ENCODE results near the gene LARGE1.

Gene LARGE1

GRCh38 chr22:33674357-33674756 lies 245.9 kb downstream of the LARGE1 start:
- TF ChIP-seq CTCF (IDR thresholded peaks at IDR 0.05; ENCODE audit: low read depth, low read length): no peak
- DNase-seq (ENCODE audit: low read depth, low spot score): no peak
- in situ Hi-C loops (cut with HindIII; ENCODE audit: low sequenced_read_pairs): no loop called here
- H3K4me3 ChIP-seq (ENCODE audit: low read depth, low read length): no peak overlapping the region

- TF ChIP-seq CTCF (IDR thresholded peaks at IDR 0.05; ENCODE audit: low read depth, low read length): no peak
- in situ Hi-C loops (cut with HindIII; ENCODE audit: low sequenced_read_pairs): no loop called here
- H3K4me3 ChIP-seq (ENCODE audit: low read depth, low read length): no peak overlapping the region
- DNase-seq (ENCODE audit: low read depth, low spot score): no peak
These were observed 250.5 kb downstream of the LARGE1 start for GRCh38 chr22:33669746-33670145.

DNA sequence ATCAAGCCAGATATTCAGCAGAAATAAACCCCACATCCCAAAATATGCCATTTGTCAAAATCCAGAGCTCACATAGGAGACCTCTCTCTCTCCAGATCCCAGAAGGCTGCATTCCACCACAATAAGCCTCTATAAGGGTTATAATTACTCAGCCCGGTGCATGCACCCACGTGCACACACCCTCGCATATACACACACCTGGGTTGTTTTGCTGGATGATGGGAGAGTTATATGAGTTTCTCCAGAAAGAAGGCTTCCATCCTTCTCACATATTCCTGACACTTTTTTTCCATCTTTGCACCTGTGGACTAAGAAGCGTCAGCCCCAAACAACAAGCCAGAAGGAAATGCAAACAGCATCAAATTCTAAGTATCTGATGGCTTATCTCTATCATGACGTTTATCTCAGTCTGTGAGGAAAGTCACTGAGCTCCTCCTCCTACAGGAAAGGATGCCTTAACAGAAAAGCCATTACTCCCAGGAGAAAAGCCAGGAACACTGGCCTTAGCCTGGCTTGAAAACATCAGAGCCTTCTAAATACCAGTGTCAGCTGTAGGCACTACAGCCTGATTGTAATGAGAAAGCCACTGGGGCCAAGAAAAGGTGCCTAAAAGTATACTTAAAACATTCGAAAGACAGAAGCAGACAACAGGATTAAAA lies 253.2 kb downstream of the LARGE1 start:
- in situ Hi-C loops (cut with HindIII; ENCODE audit: low sequenced_read_pairs): no loop called here
- no peak for TF ChIP-seq CTCF (IDR thresholded peaks at IDR 0.05; ENCODE audit: low read depth, low read length)
- no peak for DNase-seq (ENCODE audit: low read depth, low spot score)
- H3K4me3 ChIP-seq (ENCODE audit: low read depth, low read length): no peak overlapping the region

DNA sequence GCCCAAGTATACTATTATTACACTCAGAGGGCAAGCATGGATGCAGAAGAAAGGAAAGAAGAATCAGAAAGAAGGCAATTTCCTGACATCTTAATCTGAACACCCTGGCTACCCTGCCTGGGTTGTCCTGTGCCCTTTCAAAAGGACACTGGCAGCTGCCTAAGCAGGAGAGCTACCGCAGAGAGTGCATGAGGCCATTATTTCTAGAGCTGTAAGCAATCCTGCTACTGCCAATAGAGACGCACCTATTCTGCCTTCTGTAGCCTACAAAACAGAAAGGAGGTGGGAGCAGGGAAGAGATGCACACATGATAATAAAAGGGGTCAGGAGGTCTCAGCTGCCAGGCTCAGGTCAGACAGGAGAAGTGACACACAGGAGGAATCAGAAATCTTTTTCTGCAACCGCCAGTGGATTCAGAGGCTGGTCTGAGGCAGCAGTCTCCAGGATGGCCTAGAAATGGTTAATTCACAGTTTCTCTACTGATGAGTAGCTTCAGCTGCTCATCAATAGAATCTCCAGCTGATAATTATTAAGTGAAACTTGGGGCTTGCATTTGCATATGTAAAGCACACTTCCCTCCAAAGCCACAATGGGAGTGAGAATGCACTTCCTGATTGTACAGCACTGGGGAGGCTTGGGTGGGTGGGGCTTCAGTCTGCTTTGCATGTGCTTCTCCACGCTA lies 253.9 kb downstream of the LARGE1 start:
- in situ Hi-C loops (cut with HindIII; ENCODE audit: low sequenced_read_pairs): no loop called here
- no peak for DNase-seq (ENCODE audit: low read depth, low spot score)
- H3K4me3 ChIP-seq (ENCODE audit: low read depth, low read length): no peak overlapping the region
- no peak for TF ChIP-seq CTCF (IDR thresholded peaks at IDR 0.05; ENCODE audit: low read depth, low read length)

- TF ChIP-seq CTCF (IDR thresholded peaks at IDR 0.05; ENCODE audit: low read depth, low read length): no peak
- DNase-seq (ENCODE audit: low read depth, low spot score): no peak
- in situ Hi-C loops (cut with HindIII; ENCODE audit: low sequenced_read_pairs): no loop called here
- H3K4me3 ChIP-seq (ENCODE audit: low read depth, low read length): no peak overlapping the region
These were observed 260.8 kb downstream of the LARGE1 start for GRCh38 chr22:33659448-33659847.

- no peak for DNase-seq (ENCODE audit: low read depth, low spot score)
- no peak overlapping the region for H3K4me3 ChIP-seq (ENCODE audit: low read depth, low read length)
- TF ChIP-seq CTCF (IDR thresholded peaks at IDR 0.05; ENCODE audit: low read depth, low read length): no peak
- in situ Hi-C loops (cut with HindIII; ENCODE audit: low sequenced_read_pairs): no loop called here
These were observed 261.5 kb downstream of the LARGE1 start for GRCh38 chr22:33658775-33659174.

Data from astrocyte of the spinal cord (primary cell).